HG03575 (cell line): Measurements from ENCODE around the gene OSBPL7.

ENCODE experiments used
- ATAC-seq: cut with Tn5 transposase; IDR thresholded peaks from one replicate; pipeline ENCODE4 v1.9.1; 2021; ENCODE audit not compliant: unreplicated experiment, insufficient number of reproducible peaks, low FRiP score; ENCODE audit errors: extremely low read depth

OSBPL7 gene

DNA sequence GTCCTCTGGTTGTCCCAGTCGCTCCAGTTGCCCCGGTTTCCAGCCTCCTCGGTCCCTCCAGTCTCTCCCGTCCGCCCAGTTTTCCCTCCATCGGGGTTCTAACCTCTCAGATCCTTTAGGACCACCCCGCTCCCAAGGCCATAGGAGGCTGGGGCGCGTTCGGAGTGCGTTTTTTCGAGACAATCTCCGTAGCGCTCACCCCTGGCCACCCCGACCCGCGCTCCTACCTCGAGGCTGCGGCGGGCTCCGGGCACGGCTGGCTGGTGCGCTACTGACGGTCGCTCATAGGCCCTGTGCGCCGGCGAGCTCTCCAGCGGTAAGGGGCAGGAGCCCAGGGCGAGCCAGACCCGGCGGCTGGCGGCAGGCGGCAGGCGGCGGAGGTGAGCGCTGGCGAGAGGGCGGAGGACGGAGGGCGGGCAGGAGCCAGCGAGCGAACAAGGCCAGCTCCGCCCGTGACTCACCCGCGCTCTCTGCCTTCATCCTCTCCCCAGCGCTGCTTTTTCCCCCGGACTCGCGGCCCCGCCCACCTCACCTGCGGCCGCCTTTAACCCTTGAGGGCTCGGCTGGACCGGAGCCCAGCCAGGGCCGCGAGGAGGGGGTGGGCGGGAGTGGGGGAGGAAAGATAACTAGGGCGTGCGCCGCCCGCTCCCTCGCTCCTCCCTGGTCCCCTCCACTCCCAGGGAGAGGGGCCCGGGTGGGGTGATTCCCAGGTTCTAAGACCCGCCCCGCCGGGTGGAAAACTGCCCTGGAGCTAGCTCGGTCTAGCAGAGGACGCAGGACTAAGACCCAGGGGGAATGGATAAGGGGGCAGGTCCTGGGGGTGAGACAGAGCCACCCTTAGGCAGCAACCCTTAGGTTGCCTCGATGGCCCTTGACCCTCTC, 29.3 kb upstream of the OSBPL7 start, which contains the start of gene SP6:
SP6 (minus strand) TSS at position 472 of the 882 bp plus-strand sequence. CDS start 2,734 bp downstream, outside the sequence.
- no peak for ATAC-seq

DNA sequence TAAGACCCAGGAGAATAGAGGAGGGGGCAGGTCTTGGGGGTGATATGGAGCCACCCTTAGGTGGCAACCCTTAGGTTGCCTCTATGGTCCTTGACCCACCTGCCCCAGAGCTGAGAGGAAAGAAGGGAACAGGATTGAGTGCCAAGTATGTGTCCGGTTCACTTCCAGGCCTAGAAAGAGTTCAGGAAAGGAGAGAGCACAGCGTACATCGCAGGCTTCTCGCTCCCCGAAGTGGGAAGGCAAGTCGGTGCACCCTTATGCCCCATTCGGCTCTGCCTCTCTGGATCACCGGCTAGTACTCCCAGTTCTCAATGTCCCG, 28.7 kb upstream of the OSBPL7 start:
- no peak for ATAC-seq

DNA sequence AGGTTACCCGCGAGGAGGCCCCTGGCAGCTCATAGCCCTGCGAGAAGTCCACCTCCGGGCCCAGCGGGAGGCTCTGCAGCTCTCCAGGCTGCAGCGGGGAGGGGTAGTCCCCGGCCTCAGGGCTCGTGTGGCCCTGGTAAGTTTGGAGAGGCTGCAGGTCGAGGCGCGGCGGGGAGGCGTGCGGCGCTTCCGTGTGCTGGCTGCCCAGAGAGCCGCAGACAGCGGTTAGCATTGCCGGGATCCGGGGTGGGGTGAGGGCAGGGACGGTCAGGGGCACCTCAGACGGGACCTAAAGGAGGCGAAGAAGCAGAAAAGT, 26.6 kb upstream of the OSBPL7 start:
- no peak for ATAC-seq

DNA sequence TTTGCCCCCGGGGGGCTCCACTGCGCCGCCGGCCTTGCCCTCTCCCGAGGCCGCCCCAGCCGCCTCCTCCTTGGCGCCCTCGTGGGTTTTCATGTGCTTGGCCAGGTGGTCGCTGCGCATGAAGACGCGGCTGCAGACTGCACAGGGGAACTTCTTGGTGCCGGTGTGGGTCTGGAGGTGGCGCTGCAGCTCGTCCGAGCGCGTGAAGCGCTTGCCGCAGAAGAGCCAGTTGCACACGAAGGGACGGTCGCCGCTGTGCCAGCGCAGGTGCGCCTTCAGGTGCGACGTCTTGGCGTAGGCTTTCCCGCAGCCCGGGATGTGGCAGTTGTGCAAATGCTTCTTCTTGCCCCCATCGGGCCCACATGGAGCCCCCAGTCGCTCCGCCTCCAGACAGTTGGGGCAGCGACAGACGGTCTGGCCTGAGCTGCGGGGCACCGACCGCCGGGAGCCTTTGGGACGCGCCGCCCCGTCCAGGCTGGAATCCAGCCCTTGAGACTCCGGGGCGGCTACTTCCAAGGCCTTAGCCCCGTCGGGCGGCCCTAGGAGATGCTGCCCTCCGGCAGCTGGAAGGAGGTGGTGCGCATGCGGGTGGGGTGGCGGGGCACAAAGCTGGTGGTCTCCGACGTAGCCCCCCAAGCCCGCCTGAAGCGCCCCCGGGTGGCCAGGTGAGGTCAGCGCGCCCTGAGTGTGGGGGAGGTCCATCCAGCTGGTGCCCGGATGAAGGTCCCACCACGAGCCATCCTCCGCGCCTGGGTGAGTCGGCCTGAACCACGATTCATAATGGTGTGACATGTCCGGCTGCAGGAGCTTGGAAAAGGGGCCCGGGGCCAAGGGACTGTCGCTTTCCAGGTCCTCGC, 26.0 kb upstream of the OSBPL7 start:
- ATAC-seq: no peak

DNA sequence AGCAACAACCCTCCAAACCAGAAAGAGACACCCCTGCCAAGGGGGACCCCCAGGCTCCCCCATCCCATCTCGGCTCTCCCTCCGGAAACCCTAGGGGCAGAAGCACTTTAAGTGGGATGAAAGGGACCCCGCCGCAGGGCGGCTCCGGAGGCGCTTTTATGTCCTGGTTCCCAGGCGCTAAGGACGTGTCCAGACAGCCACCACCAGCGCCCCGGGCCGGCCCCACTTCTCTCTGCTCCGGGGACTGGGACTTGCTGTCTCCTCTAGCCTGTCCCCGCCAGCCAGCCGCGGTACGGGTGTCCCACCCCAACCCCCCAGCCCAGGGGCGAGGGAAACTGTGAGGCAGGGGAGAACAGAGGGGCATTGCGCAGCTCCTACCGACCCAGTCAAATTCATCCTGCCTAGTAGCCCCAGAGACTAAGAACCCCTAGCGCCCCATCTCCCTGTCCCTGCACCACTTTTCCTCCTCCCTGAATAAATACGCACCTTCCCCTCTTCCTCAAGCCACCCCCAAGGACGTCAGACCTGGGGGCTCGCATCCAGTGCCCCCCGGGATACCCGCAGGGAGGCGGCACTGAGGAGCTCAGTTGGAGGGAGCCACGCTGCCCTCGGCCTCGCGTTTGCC, 25.2 kb upstream of the OSBPL7 start:
- ATAC-seq: no peak

DNA sequence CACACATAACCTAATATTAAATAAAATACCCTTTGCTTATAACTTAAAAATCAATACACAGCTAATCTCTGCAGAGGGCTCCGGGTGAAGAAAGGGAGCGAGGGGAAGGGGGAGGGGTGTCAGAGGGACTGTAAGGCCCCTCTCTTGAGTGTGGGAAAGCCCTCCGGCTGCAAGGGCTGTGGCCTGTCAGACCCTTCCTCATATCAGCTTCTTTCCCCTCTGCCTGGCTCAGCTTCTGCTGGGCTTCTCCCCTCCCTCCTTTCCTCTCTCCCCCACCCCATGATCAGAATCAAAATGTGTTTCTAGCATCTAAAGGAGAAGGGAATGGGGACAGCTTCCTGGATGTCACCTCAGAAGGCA, 24.1 kb upstream of the OSBPL7 start:
- ATAC-seq: no peak

DNA sequence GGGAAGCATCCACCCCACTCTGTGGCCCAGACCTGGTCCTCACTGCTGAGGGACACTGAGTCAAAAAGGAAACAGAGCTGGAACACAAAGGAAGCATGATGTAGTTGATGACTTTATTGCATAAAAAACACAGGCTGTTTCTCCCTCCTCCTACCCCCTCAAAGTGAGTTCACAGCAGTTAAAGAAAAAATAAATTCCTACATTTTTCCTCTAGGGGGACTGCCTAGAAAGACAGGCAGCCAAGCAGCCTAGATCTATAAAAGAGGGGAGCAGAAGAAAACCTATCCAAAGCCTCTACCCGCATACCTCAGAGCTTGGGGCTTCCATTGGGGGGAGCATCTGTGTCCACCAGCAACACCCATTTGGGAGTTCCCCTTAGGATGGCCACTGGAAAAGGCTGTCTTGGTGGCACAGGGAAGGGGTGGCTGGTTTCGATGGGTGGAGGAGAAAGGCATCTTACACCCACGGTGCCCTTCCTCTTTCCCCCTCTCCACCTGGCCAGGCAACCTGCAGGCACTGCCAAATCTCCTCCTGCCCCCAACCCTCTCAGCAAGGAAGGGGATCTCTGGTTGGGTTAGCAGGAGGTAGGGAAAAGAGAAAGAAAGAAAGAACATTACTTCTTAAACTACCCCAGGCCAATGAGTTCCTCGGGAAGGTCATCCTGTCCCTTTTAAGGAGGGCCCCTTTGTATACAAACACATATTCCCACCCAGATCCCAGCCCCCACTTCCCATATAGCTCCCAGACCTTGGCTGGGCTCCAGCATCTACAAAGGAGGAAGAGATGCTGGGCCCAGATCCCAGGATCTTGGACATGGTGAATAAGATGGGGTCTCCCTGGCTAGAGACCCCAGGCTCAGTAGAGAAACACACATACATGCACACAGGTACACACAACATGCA, 23.5 kb upstream of the OSBPL7 start:
- ATAC-seq: no peak

DNA sequence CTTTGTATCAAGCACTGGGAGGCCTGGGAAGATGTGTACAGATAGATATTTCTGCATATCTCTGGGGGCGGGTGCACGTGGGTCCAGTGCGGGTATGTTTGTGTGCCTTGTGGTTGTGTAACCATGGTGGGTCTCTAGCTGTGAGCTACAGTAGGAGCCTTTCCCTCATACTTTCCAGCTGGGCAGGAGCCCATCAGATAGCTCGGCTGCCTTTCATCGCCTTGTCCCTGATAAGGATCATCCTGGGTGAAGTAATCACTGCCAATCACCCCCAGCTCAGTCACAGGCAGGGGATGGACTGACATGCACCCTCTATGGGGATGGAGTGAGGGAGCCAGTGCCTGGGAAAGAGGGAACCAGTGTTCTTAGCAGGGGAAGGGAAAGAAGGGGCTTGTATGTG, 22.6 kb upstream of the OSBPL7 start:
- ATAC-seq: no peak

DNA sequence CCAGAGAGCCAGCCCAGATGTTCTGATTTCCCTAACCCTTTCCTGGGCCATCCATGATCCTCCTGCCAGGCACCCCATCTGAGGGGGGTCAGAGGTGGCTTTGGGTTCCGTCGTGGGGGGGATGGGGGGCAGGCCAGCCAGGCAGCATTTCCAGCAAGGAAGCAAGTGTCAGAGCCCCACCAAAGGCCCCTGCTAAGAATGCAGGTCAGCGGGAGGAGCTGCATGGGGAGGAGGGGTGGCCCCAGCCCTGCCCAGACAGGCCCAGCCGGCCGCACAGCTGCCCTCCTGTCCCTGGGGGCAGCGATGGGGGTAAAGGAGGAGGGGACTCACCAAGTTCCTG, 21.8 kb upstream of the OSBPL7 start:
- no peak for ATAC-seq

DNA sequence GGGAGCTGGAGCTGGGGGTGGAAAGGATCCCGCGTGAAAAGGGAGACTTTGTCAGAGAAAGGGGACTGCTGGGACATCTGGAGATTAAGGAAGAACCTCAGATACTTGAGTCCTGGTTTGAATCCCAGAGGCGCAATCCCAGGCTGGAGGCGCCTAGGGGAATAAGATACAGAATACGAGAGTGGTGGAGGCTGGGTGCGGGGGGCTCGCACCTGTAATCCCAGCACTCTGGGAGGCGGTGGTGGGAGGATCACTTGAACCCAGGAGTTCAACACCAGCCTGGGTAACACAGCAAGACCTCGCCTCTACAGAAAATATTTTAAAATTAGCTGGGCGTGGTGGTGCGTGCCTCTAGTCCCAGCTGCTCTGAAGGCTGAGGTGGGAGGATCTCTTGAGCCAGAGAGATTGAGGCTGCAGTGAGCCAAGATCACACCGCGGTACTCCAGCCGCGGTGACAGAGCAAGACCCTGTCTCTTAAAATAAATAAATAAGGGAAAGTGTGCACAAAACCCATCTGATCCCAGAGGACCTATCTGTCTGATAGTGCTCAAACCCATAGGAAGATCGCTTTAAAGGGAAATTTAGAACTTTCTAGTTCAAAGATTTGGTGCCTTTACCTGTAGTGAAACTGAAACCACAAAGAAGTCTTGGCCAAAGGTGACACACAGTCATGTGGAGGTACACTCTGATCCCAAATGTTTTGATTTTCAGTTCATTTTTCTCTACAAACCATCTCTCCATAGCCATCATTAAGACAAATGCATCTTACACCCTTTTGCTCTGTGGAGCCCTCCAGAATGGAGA, 20.1 kb upstream of the OSBPL7 start:
- ATAC-seq: no peak

DNA sequence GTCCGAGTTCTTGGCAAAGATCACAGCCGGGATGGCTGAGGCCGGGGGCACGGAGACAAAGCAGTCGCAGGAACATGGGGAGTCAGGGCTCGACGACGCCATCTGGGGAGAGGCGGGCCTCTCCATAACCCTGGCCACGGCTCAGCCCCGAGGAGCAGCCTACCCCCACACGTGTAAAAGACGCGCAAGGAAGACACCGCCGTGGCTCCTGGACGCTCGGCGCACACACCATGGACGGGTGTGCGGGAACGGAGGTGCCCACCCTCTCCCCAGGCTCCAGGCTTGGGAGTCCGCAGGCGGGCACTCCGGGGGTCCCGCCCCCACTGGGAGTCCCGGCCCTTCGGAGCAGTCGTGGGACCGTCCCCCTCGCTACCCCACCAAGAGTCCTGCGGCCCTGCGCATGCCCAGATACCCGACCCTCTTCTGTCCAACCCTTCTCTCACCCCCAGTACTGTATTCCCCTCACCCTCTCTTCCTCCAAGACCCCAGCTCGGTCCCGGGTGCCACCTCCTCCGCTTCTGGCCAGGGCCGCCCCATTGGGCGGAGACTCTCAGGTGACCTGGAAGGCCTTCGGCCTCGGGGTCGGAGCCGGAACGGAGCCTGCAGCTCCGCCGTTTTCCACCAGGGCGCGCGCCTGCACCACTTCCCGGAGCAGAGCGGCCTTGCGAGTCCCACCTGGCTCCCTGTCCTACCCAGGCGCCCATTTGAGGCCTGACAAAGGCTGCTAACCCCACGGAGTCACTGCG, 19.3 kb upstream of the OSBPL7 start, which contains the start of gene SCRN2:
SCRN2 (minus strand) TSS at position 532 of the 746 bp plus-strand sequence; CDS start at position 102, 430 bp downstream.
- no peak for ATAC-seq

DNA sequence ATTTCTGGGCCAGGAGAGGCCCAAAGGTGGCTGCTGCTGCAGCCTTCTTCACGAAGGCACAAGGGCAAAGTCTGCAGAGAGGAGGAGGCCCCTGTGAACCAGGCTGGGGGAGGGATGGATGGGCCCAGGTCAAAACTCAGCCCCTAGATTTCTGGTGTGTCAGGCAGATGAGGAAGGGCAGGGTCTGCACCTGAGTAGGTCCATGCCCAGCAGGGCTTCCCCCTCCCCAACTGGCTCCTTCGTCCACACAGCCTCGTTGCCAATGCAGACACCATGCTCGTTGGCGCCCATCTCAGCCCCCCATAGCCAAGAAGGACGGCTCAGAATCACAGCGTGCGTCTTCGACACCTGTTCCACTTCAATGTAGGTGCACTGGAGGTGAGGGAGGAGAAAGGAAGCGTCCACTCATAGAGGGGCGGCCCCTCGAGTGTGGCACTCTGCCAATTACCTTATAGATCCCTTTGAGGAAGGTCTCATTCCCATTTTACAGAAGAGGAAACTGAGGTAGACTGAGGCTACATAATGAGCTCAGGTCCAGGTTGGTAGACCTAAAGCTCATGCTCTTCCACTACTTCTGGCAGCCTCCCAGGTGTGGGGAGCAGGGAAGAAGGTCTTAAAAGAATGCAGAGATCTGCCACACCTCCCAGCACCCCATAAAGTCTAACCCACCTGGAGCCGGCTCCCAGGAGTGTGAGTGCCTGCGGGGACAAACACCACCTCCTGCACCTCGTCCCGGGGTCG, 18.6 kb upstream of the OSBPL7 start:
- no peak for ATAC-seq

DNA sequence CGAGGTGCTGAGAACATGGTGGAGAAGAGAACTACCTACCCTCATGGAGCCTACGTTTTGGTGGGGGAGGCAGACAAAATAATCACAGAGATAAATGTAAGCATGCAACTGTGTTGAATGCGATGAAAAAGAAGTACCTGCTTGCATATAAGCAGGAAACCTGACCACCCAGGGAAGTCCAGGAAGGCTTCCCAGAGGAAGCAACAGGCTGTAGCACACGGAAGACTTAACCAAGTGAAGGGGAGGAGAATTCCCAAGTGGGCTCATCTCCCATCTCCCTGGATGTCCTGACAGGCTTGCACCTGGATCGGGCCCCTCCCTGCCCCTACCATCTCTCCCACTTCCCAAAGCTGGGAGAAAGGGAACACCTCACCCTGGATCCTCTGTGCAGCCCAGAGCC, 17.5 kb upstream of the OSBPL7 start:
- ATAC-seq: no peak

DNA sequence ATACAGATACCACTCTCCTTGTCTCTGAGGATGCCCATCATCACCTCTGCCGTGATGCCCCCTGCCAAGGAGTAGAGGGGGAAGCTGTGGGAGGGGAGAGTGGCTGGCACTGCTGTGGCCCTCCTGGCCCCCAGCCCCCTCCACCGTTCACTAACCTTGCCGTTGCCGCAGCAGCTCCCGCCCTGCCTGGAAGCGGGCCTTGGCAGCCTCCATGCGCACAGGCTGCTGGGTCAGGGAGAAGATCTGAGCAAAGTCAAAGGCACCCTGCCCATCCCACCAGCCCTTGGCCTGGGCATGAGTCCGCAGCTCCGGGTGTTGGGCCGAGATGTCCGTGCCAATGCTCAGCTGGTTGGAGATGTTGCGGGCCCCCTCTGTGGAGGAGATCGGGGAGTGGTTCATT, 17.0 kb upstream of the OSBPL7 start:
- ATAC-seq: no peak

DNA sequence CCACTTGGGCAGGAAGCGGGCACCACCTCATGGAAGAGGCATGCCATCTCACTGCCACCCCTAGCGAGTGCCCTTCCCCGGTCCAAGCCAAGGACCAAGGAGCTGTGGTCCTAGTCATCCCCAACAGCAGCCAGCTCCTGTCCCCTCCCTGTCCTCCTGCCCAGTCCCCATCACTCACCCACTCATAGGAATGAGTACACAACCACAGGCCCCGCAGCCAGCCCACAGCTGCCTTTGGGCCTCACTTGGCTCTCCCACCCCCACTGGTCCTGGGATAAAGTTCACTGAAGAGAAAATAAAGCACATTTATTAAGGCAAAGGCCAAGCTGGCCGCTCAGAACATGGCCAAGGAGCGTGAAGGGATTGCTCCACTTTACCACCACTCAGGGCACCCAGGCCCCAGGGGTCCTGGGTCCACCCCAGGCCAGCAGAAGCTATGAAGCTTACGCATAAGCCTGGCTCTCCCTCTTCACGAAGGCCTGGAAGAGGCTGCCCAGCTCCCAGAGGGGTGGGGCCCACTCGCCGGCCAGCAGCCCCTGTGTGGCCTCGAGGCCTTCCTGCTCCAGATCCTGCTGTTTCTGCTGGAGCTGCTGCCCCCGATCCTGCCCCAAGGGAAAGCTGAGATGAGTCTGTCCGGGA, 15.9 kb upstream of the OSBPL7 start:
- ATAC-seq: no peak

DNA sequence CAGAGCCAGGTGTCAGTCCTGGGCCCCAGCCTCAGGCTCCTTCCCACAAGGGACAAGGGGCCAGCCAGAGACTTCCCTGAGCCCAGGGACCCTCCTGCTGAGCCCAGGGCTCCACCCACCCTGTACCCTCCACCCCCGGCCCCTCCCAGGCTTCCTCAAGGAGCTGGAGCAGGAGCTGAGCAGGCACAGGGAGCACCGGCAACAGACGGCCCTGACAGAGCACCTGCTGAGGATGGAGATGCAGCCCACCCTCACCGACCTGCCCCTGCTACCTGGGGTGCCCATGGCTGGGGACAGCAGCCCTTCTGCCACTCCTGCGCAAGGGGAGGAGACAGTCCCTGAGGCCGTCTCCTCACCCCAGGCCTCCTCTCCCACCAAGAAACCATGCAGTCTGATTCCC, 15.0 kb upstream of the OSBPL7 start:
- ATAC-seq: no peak

DNA sequence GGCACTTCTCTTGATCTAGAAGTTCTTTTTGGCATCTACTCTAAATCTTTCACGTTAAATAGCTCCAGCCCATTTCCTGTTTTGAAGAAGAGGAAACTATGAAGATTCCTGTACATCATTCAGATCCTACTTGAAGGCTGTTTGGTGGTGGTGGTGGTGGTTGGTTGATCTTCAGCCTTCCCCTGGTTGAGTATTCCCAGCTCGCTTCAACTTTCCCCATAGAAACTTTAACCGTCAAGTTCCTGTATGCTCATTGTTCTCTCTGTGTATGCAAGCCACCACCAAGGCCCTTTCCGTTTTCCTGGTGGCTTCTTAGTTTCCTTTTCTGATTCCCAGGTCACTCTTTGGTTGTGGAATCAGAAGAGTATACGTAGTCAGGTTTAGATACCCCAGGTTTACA, 13.2 kb upstream of the OSBPL7 start:
- ATAC-seq: no peak
